Left ventricle myocardium inferior (tissue), 1 donor: ENCODE measurements around the gene PCDHGA1. TPM values are rescaled to one million over a fixed set of nuclear protein-coding genes. Genes with fewer than 3 reads are reported as not detected.
A peak's percentile ranks its signal among the peaks of the same experiment; 100 is the strongest.
"Not testable (repeated sequence)": the region's sequence is repeated elsewhere in the genome, so short reads cannot be mapped to it uniquely, and the experiment has no call there.

Source experiments
- DNase-seq: peaks from one replicate; pipeline ENCODE4 v3.0.0-alpha.2; 2020
- H3K27ac ChIP-seq: fragments of 200-600 bp; replicated peaks from 2 replicates; pipeline ENCODE4 v1.8.0; 2021
- H3K27me3 ChIP-seq: fragments of 200-600 bp; 2 replicates; pipeline ENCODE4 v1.8.0; 2021; ENCODE audit warnings: low read depth
- H3K36me3 ChIP-seq: fragments of 200-600 bp; 2 replicates; pipeline ENCODE4 v1.8.0; 2021
- H3K4me1 ChIP-seq: fragments of 200-600 bp; 2 replicates; pipeline ENCODE4 v1.8.0; 2021
- H3K4me3 ChIP-seq: fragments of 200-600 bp; 2 replicates; pipeline ENCODE4 v1.8.0; 2021; ENCODE audit warnings: mild to moderate bottlenecking, moderate library complexity
- H3K9me3 ChIP-seq: fragments of 200-600 bp; replicated peaks from 2 replicates; pipeline ENCODE4 v1.8.0; 2021
- intact Hi-C: fragments of 100-400 bp; cut with micrococcal nuclease; formaldehyde crosslinking; loops from one replicate; pipeline ENCODE4 v1.11.0; 2022
- total RNA-seq: library from RNA; stranded (reverse); fragmentation: NEBNext Ultra II Directional; extraction: Animal tissue kit (Norgen Biotek cat#: 25700); gene quantifications from one replicate; pipeline ENCODE4 v1.2.1, GENCODE V29; 2021
- TF ChIP-seq, protein P1 (sequence below): fragments of 200-600 bp; IDR thresholded peaks from 2 replicates; pipeline ENCODE4 v1.8.0; 2021; ENCODE audit warnings: antibody characterized with exemption, mild to moderate bottlenecking, borderline replicate concordance
- donor health status: DM: no; HTN: yes; CAD: no; lungs with severe emphysema.

The PCDHGA1 gene
- total RNA-seq, 1 donor from 2014 or later, result 3.1 TPM

DNA sequence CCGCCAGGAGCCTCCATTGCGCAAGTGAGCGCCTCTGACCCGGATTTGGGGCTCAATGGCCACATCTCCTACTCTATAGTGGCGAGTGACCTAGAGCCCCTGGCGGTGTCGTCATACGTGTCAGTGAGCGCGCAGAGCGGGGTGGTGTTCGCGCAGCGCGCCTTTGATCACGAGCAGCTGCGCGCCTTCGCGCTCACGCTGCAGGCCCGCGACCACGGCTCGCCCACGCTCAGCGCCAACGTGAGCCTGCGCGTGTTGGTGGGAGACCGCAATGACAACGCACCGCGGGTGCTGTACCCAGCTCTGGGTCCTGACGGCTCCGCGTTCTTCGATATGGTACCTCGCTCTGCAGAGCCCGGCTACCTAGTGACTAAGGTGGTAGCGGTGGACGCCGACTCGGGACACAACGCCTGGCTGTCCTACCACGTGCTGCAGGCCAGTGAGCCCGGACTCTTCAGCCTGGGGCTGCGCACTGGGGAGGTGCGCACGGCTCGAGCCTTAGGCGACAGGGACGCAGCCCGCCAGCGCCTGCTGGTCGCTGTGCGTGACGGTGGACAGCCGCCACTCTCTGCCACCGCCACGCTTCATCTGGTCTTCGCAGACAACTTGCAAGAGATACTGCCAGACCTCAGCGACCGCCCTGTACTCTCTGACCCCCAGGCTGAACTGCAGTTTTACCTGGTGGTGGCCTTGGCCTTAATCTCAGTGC lies 79.4 kb downstream of the PCDHGA1 start:
- DNase-seq, result no peak
- Histone ChIP-seq H3K27me3 (no peaks in the 10 kb centered on the region), H3K36me3 (peaks cover 54% of the 10 kb centered on the region), H3K4me3 (no peak overlapping the region), H3K9me3 (peaks cover 100% of the 10 kb centered on the region), H3K4me1 (peaks cover 36% of the 10 kb centered on the region), H3K27ac (no peak overlapping the region)
- TF ChIP-seq, protein P1, sequence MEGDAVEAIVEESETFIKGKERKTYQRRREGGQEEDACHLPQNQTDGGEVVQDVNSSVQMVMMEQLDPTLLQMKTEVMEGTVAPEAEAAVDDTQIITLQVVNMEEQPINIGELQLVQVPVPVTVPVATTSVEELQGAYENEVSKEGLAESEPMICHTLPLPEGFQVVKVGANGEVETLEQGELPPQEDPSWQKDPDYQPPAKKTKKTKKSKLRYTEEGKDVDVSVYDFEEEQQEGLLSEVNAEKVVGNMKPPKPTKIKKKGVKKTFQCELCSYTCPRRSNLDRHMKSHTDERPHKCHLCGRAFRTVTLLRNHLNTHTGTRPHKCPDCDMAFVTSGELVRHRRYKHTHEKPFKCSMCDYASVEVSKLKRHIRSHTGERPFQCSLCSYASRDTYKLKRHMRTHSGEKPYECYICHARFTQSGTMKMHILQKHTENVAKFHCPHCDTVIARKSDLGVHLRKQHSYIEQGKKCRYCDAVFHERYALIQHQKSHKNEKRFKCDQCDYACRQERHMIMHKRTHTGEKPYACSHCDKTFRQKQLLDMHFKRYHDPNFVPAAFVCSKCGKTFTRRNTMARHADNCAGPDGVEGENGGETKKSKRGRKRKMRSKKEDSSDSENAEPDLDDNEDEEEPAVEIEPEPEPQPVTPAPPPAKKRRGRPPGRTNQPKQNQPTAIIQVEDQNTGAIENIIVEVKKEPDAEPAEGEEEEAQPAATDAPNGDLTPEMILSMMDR, result no peak
- intact Hi-C loops, result loop anchor here (10.0 kb wide), 1 partner anchor 145 kb away; no protein-coding TSS in a partner anchor

DNA sequence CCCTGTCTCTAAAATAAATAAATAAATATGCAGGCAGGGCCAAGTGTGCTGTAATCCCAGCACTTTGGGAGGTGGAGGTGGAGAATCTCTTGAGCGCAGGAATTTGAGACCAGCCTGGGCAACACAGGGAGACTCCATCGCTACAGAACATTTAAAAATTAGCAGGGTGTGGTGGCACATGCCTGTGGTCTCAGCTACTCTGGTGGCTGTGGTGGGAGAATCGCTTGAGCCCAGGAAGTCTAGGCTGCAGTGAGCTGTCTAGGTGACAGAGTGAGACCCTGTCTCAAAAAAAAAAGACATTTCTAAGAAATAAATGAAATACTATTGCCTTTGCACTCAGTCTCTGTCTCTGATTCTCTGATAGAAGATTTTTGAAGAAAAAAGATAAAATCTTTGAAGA lies 81.3 kb downstream of the PCDHGA1 start:
- H3K27me3 ChIP-seq, result no peaks in the 10 kb centered on the region

DNA sequence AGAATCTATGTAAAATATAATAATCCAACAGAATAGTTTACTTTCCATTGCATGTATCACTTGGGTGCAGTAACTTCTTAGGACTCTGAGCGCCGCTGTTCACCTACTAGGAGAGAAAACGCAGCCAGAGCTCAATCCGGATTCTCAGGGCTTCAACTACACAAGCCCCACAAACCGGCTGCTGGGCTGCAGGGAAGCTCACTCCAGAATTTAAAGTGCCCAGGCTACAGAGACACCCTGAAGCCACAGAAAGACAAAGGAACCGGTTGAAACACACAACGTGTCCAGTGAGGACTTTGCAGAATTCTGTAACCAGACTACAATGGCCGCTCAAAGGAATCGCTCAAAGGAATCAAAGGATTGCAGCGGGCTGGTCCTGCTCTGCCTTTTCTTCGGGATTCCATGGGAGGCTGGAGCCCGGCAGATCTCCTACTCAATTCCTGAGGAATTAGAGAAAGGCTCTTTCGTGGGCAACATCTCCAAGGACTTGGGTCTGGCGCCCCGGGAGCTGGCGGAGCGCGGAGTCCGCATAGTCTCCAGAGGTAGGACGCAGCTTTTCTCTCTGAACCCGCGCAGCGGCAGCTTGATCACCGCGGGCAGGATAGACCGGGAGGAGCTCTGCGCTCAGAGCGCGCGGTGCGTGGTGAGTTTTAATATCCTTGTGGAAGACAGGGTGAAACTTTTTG lies 82.7 kb downstream of the PCDHGA1 start, which contains the start of gene PCDHGA10:
PCDHGA10 (plus strand) TSS at position 134 of the 686 bp plus-strand sequence; CDS start at position 323, 189 bp downstream.
- no peak for DNase-seq
- Histone ChIP-seq H3K27me3 (no peaks in the 10 kb centered on the region), H3K9me3 (peaks cover 99% of the 10 kb centered on the region), H3K36me3 (peaks cover 41% of the 10 kb centered on the region), H3K27ac (peak within 1 kb of the TSS; percentile 50), H3K4me3 (peak within 1 kb of the TSS; percentile 54), H3K4me1 (peaks cover 46% of the 10 kb centered on the region)
- intact Hi-C loops, result loop anchor here (10.0 kb wide), 1 partner anchor 142 kb away; no protein-coding TSS in a partner anchor
- TF ChIP-seq, protein P1, result peak; percentile 66

More for the DNA sequence above, 81.3 kb downstream of the PCDHGA1 start:
- H3K27ac ChIP-seq, result no peak overlapping the region
- H3K4me3 ChIP-seq, result no peak overlapping the region
- peaks cover 41% of the 10 kb centered on the region for H3K36me3 ChIP-seq
- TF ChIP-seq, protein P1, result no peak
- H3K4me1 ChIP-seq, result peaks cover 36% of the 10 kb centered on the region
- intact Hi-C loops, result loop anchor here (10.0 kb wide), 1 partner anchor 143 kb away; no protein-coding TSS in a partner anchor
- no peak for DNase-seq
- H3K9me3 ChIP-seq, result peaks cover 100% of the 10 kb centered on the region

DNA sequence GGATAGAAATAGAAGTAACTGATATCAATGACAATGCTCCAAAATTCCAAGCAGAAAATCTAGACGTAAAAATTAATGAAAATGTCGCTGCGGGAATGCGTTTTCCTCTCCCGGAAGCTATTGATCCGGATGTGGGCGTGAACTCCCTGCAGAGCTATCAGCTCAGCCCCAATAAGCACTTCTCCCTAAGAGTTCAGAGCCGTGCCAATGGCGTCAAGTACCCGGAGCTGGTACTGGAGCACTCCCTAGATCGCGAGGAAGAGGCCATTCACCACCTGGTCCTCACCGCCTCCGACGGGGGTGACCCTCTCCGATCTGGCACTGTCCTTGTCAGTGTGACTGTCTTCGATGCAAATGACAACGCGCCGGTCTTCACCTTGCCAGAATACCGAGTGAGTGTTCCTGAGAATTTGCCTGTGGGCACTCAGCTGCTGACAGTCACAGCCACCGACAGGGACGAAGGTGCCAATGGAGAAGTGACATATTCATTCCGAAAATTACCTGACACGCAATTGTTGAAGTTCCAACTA lies 83.3 kb downstream of the PCDHGA1 start:
- Histone ChIP-seq H3K36me3 (peaks cover 44% of the 10 kb centered on the region), H3K4me3 (peak overlapping the region; percentile 54), H3K9me3 (peaks cover 99% of the 10 kb centered on the region), H3K4me1 (peaks cover 52% of the 10 kb centered on the region), H3K27me3 (no peaks in the 10 kb centered on the region), H3K27ac (peak overlapping the region; percentile 50)
- TF ChIP-seq, protein P1, result no peak
- no peak for DNase-seq
- intact Hi-C loops, result loop anchor here (10.0 kb wide), 1 partner anchor 141 kb away; no protein-coding TSS in a partner anchor

DNA sequence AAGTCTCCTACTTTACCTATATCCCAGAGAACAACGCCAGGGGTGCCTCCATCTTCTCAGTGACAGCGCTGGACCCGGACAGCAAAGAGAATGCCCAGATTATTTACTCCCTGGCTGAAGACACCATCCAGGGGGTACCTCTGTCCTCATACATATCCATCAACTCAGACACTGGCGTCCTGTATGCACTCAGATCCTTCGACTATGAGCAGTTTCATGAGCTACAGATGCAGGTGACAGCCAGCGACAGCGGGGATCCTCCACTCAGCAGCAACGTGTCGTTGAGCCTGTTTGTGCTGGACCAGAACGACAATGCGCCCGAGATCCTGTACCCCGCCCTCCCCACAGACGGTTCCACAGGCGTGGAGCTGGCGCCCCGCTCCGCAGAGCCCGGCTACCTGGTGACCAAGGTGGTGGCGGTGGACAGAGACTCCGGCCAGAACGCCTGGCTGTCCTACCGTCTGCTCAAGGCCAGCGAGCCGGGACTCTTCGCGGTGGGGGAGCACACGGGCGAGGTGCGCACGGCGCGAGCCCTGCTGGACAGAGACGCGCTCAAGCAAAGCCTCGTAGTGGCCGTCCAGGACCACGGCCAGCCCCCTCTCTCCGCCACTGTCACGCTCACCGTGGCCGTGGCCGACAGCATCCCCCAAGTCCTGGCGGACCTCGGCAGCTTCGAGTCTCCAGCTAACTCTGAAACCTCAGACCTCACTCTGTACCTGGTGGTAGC lies 84.4 kb downstream of the PCDHGA1 start:
- DNase-seq, H3K4me3 ChIP-seq, H3K27me3 ChIP-seq, H3K27ac ChIP-seq: not testable (repeated sequence)
- peaks cover 99% of the 10 kb centered on the region for H3K9me3 ChIP-seq
- intact Hi-C loops, result loop anchor here (10.0 kb wide), 1 partner anchor 140 kb away; no protein-coding TSS in a partner anchor
- H3K36me3 ChIP-seq, result peaks cover 49% of the 10 kb centered on the region
- H3K4me1 ChIP-seq, result peaks cover 57% of the 10 kb centered on the region

DNA sequence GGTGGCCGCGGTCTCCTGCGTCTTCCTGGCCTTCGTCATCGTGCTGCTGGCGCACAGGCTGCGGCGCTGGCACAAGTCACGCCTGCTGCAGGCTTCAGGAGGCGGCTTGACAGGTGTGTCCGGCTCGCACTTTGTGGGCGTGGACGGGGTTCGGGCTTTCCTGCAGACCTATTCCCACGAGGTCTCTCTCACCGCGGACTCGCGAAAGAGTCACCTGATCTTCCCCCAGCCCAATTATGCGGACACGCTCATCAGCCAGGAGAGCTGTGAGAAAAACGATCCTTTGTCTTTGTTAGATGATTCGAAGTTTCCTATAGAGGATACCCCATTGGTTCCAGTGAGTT lies 84.9 kb downstream of the PCDHGA1 start:
- H3K4me3 ChIP-seq, H3K27me3 ChIP-seq, DNase-seq, H3K27ac ChIP-seq: not testable (repeated sequence)
- Histone ChIP-seq H3K4me1 (peaks cover 59% of the 10 kb centered on the region), H3K36me3 (peaks cover 48% of the 10 kb centered on the region), H3K9me3 (peaks cover 99% of the 10 kb centered on the region)
- intact Hi-C loops, result loop anchor here (10.0 kb wide), 1 partner anchor 140 kb away; no protein-coding TSS in a partner anchor
